GM21423 (cell line): ENCODE data around the gene CEP126.
"Not testable (repeated sequence)": the region's sequence is repeated elsewhere in the genome, so short reads cannot be mapped to it uniquely, and the experiment has no call there.

Experiments
- ATAC-seq: cut with Tn5 transposase; IDR thresholded peaks from one replicate; pipeline ENCODE4 v1.9.1; 2021; ENCODE audit warnings: mild to moderate bottlenecking, moderate library complexity; ENCODE audit not compliant: unreplicated experiment

Gene CEP126

DNA sequence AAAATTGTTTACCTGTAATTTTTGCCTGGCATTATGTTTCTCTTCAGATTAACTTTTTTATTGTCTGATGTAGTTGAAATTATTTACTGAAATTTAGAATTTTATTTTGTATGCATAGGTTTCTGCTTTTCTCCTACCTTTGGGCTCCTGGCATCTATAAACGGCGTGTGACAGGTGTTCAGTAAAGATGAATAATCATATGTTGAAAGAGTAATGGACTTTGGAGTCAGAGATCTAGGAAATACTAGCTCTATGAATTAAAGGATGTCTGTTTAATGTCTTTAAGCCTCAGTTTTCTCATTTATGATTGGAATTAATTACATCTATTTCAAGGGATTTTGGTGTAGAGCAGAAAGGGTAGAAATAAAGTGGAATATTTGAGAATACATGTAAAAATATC, 8.7 kb downstream of the CEP126 start:
- no peak for ATAC-seq

DNA sequence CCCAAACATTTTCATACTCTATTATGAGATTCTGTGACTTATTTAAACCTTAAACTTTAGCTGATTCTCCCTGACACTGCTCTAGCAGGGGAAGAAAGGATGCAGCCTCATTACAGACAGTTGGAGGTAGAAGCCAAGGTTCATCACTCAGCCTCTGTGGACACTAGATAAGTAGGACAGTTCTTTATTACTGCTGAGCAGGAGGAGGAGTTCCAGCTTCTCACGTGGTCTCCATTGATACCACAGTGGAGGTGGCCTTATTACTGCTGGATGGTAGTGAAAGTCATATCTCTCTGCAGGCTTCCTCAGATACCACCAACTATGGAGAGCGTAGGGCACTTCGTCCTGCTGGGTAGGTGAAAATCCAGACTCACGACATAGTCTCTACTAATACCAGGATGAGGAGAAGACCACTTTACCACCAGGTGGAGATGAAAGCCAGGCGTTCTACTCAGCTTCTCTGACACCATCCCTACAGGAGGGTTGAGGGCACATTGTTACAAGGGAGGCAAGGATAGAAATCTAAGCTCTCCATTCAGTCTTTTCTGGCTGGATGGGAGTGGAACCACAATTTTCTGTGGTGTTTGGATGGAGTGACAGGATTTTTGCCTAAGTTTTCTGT, 14.6 kb downstream of the CEP126 start:
- ATAC-seq: no peak

DNA sequence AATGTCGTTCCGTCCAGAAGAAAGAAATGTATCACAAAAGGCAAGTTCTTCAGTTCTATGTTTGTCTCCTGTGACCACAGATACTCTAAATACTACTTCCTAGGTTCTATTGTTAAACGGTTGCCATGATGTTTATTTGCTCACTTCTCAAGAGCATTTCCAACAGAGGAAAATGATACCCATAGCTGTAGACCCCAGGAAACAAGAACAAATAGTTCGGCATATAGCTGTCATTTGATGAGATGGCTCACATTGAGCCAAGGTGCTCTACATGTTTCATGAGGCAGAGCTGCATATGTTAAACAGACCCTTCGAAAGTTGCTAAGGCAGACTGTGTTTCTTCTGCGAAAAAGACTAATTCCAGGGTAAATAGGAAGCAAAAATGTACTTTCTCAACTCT, 16.9 kb downstream of the CEP126 start:
- ATAC-seq: no peak

DNA sequence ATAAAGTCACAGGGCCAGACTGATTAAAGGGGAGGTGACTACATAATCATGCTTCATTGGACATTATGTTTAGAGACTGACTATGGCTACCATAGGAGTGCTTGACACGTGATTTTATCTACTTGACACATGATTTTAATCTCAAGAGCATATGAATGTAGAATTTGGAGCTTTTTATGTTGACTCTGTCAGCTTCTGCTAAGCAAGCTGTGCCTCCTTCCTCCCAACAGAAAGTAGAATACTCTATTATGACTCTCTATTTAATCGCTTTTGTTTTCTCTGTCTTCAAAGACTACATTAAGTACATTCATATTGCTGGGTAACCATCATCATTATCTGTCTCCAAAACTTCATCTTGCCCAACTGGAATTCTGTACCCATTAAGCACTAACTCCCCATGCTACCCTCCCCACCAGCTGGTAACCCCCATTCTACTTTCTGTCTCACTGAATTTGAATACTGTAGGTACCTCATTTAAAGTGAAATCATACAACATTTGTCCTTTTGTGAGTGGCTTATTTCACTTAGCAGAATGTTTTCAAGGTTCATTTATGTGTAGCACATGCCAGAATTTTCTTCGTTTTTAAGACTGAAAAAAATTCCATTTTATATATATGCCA, 26.2 kb downstream of the CEP126 start:
- ATAC-seq: no peak

DNA sequence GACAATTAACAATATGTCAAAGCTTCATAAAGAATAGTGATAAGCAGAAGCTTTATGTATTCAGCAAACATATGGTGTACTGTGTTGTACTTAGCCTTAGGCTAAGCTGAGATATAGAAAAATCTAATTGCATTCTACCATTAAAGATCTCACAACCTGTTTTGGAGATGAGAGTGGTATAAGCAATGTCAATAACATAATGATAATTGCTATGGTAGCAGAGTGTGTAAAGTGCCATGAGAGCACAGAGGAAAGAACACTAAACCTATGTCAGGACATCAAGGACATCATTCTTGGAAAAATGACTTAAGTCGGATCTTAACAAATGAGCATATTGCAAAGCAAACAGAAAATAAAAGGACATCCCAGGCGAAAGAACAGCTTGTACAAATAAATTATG, 30.1 kb downstream of the CEP126 start:
- ATAC-seq: no peak

DNA sequence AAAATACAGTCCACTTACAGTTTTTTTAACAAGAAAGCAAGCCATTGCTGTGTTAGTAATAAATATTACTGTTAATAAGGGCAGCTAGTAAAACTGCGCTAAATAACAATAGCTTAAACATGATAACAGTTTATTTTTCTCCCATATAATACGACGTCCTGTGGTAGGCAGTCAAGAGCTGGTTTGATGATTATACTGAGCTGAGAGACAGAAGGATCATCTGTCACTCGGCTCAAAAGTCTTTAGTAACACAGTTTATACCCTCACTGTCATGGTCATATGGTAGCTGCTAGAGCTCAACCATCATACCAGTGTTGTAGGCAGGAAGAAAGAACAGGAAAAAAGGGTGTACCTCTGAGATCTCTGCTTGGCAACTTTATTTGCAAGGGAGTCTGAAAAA, 30.6 kb downstream of the CEP126 start:
- ATAC-seq: no peak

DNA sequence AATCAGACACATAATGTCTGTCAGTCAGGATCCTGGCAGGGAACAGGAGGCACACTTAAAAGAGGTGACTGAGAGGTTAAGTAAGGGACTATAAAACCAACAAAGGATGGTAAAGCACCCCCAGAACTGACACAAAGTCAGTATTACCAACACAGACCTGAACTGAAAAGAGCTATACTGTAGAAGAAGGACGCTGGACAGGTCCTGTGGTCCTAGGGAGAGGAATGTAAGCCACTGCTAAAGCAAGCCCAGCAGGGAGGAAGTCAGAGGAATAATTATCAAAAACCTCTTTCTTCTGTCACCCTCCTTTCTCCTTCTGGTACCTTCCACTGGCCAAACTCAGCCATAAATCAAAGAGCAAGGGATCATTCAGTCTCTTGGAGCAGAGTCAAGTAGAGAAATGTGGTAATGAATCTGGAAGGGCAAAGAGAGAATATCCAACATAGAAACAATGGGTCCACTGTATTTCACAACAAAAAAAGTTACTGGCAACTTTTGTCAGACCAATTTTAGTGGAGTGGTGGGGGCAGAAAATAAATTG, 34.9 kb downstream of the CEP126 start:
- ATAC-seq: no peak

DNA sequence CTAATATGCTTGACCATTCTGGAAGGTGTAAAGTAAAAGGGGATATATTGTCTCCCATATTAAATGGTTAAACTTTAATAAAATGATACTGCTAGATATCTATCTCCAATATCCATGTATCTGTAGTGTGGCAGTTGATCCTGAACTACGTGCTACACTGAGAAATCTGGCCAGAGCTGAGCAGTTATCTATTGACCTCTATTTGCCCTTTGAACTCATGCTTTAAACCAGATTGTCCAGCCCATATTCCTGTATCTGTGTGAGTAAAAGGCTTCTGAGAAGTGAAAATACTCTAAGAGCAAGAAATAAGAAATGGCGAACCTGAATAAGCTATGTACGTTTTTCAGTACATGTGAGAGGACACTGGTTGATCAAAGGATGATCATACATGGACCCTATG, 40.5 kb downstream of the CEP126 start:
- ATAC-seq: no peak

DNA sequence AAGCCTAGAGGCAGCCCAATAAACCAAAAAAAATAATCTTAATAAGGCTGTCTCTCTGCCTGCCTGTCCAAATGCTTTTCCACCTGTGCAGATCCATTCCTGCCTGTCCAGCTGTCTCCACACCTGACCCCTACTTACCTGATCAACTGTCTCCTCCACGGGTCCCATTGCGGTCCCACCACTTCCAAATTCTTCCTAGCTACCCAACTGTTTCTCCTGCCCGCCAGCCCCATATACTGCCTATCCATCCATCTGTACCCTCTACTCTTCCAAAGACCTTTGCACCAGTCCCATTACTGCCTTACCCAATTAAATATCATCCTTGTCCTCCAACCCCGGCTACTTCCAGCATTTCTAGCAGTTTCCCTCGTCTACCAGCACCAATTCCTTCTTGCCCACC, 40.9 kb downstream of the CEP126 start:
- ATAC-seq: no peak

DNA sequence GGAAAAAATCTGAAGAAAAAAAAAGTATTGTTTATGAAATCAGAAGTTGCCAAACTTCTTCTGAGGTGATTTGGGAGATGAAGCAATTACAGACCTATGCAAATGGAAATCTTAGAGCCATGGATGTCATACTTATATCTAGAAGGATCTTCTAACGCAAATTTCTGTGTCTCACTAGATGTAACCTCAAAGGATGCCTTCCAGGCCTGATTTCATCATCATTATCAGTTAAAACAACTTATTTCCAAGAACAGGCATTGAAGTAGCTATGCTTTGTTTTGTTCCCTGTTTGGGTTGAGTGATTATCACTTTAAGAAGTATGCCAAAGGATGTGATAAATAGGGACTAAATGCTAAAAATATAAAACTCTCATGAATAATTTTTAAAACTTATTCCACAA, 45.4 kb downstream of the CEP126 start:
- ATAC-seq: no peak

DNA sequence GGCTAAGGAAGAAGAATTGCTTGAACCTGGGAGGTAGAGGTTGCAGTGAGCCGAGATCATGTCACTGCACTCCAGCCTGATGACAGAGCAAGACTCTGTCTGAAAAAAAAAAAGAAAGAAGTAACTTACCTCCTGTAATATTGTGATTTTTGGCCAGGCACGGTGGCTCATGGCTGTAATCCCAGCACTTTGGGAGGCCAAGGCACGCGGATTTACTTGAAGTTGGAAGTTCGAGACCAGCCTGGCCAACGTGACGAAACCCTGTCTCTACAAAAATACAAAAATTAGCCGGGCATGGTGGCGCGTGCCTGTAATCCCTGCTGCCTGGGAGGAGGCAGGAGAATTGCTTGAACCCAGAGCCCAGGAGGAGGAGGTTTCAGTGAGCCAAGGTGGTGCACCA, 49.4 kb downstream of the CEP126 start:
- not testable (repeated sequence) for ATAC-seq

DNA sequence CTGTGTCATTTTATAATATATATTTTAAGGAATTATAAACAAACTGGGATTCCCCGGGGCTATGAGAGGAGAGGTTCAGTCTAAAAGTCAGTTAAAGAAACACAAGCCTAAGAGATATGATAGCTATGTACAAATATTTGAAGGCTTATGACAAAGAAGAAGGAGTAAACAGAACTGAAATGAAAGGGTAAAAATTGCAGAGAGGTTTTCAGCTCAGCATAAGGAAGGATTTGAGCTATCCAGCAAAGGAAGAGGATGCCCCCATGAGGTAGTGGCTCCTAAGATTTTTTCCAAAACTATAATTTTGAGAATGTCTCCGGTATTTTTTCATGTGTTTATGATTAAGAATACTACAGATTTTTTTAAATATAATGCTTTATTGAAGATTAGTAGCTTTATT, 59.4 kb downstream of the CEP126 start:
- no peak for ATAC-seq

DNA sequence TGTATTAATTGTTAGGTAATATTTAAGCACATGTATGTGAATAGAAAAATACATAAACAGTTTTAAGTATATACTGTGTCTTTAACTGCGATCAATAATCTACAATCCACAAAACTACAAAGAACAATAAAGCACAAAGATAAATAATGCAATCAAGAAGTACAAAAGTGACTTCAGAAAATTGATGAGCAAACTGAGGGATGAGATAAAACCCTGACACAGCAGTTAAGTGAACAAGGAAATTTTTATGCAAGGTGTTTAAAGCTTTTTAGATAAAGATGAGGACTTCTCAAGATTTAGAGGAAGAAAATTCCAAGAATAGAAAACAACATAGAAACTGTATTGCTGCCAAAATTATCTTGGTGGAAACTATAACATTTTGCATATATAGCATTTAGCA, 60.0 kb downstream of the CEP126 start:
- no peak for ATAC-seq

DNA sequence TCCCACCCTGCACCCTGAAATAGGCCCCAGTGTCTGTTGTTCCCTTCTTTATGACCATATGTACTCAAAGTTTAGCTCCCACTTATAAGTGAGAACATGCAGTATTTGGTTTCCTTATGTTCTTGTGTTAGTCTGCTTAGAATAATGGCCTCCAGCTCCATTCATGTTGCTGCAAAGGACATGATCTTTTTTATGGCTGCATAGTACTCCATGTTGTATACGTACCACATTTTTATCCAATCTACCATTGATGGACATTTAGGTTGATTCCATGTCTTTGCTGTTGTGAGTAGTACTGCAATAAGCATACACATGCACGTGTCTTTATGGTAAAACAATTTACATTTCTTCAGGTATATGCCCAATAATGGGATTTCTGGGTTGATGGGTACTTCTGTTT, 60.9 kb downstream of the CEP126 start:
- ATAC-seq: no peak

DNA sequence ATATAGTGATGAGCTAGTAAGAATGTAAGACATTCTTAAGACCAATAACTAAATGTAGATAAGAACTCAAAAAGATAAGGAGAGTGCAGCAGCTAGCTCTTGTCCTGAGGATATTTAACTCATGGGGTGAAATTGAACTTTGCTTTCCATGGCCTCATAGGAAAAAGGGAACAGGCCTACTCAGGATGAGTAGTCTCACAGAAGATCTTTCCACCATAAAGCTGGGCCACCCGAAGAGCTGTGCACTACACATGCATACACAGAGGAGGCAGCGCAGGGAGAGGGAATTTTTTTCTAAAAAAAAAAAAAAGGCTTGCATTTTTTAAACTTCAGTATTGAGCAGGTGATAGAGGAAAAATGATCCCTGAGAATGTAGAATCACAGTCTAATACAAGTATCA, 72.6 kb downstream of the CEP126 start:
- no peak for ATAC-seq

DNA sequence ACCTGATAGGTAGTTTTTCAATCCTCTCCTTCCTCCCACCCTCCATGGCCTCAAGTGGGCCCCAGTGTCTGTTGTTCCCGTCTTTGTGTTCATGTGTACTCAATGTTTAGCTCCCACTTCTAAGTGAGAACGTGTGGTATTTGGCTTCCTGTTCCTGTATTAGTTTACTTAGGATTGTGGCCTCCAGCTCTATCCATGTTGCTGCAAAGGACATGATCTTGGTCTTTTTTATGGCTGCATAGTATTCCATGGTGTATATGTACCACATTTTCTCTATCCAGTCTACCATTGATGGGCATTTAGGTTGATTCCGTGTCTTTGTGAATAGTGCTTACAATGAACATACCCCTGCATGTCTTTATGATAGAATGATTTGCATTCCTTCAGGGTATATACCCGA, 78.4 kb downstream of the CEP126 start:
- no peak for ATAC-seq

DNA sequence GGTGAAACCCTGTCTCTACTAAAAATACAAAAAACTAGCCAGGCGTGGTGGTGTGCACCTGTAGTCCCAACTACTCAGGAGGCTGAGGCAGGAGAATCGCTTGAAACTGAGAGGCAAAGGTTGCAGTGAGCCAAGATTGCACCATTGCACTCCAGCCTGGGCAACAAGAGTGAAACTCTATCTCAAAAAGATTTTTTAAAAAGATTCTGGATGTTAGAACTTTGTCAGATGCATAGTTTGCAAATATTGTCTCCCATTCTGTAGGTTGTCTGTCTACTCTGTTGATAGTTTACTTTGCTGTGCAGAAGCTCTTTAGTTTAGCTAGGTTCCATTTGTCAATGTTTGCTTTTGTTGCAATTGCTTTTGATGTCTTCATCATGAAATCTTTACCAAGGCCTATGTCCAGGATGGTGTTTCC, 79.3 kb downstream of the CEP126 start:
- ATAC-seq: not testable (repeated sequence)

DNA sequence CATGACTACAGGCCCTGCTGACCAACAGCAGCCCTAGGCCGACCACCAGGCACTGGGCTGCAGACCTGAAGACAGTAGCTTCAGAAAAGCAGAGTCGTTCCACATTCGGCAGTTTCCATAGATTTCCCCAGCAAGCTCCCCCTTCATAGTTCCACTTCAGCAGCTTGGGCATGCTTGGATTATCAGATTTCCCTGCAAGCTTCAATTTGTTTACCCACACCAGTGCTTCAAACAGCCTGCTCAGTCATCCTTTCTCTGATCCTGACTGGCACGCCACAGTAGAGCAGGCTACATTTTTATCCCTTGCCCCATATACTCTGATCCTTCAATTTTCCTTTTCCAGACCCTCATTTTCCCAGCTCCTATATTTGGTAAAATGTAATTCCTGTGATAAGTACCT, 81.3 kb downstream of the CEP126 start:
- ATAC-seq: no peak

DNA sequence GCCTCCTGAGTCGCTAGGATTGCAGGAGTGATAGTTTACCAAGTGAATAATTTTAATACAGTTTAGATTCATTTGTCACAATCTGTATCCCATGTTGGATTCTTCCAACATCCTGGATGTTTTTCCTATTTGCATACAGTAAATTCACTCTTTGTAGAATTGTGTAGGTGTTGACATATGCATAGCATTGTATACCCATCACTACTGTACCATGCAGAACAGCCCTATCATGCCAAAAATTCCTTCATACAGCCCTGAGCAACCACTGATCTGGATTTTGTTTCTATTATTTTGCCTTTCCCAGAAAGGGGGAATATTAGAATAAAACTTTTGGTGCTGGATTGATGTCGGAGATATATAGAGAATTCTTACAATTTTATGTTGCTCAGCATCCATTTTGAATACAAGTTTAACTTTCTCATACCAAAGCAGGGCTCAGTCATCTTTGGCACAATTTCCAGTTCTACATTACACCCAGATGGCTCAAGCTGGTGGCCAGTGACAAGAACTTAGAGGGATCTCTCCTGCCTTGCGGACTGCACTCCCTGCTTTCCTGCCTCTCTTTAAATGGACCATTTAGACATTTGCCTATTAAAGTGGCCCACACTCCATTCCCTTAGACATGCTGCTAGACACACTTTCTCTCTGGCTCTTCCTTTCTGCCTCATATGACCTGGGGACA, 87.0 kb downstream of the CEP126 start:
- ATAC-seq: no peak

DNA sequence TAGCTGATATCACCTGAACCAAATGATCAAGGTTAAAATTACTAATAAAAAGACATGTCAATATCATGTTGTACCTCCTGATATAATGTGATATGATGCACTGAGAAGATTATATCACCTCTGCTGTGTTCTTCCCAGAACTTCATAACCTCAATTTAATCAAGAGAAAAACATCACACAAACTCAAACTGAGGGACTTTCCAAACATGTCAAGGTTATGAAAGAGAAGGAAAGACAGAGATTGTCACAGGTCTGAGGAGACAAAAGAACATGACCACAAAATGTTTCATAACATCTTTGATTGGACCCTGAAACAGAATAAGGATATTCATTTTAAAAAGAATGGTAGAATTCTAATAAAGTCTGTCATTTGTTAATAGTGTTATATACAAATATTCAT, 89.4 kb downstream of the CEP126 start:
- no peak for ATAC-seq

DNA sequence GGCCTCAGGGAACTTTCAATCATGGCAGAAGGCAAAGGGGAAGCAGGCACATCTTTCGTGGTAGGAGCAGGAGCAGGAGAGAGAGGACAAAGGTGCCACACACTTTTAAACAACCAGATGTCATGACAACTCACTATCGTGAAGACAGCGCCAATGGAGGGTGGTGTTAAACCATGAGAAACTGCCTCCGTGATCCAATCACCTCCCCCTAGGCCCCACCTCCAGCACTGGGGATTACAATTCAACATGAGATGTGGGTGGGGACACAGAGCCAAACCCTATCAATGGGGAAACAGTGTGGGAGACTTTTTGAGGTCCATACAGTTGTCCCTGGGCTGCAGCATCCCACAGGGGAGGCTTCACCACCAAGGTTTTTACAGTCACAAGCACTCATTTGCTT, 90.5 kb downstream of the CEP126 start:
- ATAC-seq: no peak

DNA sequence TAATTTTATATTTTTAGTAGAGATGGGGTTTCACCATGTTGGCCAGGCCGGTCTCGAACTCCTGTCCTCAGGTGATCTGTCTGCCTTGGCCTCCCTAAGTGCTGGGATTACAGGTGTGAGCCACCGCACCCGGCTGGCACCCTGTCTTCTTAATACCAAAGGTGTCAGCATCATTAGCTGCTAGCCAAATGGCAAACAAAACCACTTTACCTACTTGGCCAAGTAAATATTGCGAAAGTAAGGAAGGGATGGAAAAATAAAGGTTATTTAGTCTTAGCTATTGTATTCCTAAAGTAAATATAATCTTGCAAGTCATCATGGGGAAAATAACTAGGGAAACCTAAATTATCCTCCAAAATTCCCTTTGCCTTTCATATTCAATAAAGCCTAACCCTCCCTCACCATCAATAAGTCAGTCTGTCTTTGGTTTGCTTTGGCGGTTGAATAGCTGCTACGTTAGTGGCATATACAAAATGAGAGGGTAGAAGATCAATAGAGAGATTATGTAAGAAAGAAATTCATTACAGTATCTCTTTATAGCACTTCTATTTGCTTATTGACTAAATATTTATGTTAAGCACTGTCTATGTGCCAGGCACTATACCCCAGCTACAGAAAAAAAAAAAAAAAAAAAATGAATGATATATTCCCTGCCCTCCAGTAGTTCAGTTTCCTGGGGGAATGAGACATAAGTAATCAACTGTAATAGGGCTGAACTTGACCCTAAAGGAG, 92.2 kb downstream of the CEP126 start:
- no peak for ATAC-seq
